PFSK-1 (cell line): ENCODE data around the gene ZCCHC2.

ENCODE experiments used
- POLR2AphosphoS5 ChIP-seq: IDR thresholded peaks from 2 replicates; pipeline ENCODE4 v1.6.1; 2012; ENCODE audit warnings: low read depth, mild to moderate bottlenecking, control low read depth, low read length, moderate library complexity
- SIN3A ChIP-seq: IDR thresholded peaks from 2 replicates; pipeline ENCODE4 v1.6.1; 2012; ENCODE audit warnings: mild to moderate bottlenecking, low read length, moderate library complexity, borderline replicate concordance; ENCODE audit not compliant: insufficient read depth
- TAF1 ChIP-seq: IDR thresholded peaks from 2 replicates; pipeline ENCODE4 v1.6.1; 2012; ENCODE audit warnings: low read length, control low read depth, borderline replicate concordance; ENCODE audit not compliant: insufficient read depth
- TF ChIP-seq, protein P1 (sequence below), 2 experiments: IDR thresholded peaks; 2 replicates each; pipeline versions ENCODE4 v1.6.1 to v1.8.0; 2011 to 2012; ENCODE audit warnings: low read depth in 2 of 2, low read length in 2 of 2, control low read depth in 1 of 2, inconsistent platforms in 1 of 2, mild to moderate bottlenecking in 1 of 2, moderate library complexity in 1 of 2; ENCODE audit not compliant: insufficient read depth in 1 of 2

DNA sequence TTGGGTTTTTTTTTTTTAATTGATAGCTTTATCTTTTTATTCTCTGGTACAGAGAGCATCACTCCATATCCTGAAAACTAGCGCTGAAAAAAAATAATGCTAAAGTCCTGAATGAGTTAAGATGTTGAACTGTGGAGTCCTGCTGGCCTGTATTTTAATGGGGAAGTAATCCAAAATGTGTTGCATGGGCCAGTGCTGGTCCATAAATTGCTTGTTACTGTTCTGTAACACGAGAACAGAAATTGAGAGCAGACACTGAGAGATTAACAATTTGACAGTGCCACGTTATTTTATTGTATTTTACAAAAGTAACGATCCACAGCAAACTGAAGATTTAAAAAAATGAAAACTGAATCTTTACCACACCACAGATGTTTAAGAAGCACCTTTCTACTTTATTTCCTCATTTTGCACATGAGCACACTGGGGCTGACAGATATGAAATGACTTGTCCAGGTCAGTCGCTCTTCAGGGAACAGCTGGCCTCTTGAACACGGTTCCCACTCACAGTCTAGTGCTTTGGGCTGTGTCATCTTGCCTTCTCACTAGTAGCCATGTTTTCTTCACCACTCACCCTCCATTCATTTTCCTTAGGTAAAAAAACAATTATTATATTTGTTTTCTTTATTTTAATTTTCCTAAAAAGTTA lies 35.3 kb downstream of the ZCCHC2 start:
- TF ChIP-seq TAF1 (no peak), POLR2AphosphoS5 (no peak), SIN3A (no peak)
- TF ChIP-seq, protein P1, sequence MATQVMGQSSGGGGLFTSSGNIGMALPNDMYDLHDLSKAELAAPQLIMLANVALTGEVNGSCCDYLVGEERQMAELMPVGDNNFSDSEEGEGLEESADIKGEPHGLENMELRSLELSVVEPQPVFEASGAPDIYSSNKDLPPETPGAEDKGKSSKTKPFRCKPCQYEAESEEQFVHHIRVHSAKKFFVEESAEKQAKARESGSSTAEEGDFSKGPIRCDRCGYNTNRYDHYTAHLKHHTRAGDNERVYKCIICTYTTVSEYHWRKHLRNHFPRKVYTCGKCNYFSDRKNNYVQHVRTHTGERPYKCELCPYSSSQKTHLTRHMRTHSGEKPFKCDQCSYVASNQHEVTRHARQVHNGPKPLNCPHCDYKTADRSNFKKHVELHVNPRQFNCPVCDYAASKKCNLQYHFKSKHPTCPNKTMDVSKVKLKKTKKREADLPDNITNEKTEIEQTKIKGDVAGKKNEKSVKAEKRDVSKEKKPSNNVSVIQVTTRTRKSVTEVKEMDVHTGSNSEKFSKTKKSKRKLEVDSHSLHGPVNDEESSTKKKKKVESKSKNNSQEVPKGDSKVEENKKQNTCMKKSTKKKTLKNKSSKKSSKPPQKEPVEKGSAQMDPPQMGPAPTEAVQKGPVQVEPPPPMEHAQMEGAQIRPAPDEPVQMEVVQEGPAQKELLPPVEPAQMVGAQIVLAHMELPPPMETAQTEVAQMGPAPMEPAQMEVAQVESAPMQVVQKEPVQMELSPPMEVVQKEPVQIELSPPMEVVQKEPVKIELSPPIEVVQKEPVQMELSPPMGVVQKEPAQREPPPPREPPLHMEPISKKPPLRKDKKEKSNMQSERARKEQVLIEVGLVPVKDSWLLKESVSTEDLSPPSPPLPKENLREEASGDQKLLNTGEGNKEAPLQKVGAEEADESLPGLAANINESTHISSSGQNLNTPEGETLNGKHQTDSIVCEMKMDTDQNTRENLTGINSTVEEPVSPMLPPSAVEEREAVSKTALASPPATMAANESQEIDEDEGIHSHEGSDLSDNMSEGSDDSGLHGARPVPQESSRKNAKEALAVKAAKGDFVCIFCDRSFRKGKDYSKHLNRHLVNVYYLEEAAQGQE (IDR thresholded peaks at IDR 0.05; ENCODE audit: insufficient read depth in 1 of 2, low read depth in 2 of 2, low read length in 2 of 2): no peak
